ENCODE results near the gene MAN2B2.

MAN2B2 gene

DNA sequence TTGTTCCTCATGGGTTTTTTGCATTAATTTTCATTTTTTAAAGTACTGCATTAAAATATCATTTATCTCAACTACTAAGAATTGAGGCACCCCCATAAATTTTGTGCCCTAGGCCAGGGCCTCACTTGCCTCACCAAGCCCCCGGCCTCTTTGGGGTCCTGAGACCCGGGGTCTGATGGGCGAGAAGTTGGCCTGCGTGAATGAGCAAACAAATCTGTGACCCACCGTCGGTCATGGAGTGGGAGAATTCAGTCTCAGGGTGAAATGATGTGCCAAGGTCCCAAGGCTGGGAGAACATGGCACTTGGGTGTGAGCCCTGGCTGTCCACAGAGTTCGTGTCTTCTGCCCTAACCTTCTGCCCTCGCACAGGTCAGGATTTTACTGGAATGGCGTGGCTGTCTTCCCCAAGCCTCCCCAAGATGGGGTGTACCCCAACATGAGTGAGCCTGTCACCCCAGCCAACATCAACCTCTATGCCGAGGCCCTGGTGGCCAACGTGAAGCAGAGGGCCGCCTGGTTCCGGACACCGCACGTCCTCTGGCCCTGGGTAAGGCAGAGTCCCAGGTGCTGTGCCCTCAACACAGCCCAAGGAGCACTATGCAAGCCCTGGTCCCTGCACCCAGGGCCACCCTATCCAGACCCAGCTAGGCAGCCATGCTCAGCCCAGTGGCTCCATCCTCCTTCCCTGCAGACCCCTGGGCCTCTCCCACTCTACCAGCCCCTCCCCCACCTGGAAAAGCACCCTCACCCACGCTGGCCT is 18.0 kb downstream of the MAN2B2 start:
- in situ Hi-C loops (cut with MboI; ENCODE audit: low sequenced_read_pairs) = no loop called here

DNA sequence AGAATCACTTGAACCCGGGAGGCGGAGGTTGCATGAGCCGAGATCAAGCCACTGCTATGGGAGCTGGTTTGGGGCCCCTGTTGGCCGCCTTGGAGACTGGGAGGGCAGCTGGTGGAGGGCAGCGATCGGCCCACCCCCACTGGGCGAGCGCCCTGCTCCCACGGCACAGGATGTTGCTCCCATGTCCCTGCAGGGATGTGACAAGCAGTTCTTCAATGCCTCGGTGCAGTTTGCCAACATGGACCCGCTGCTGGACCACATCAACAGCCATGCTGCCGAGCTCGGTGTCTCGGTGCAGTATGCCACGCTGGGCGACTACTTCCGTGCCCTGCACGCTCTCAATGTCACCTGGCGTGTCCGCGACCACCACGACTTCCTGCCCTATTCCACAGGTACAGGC is 19.4 kb downstream of the MAN2B2 start:
- in situ Hi-C loops (cut with MboI; ENCODE audit: low sequenced_read_pairs) = no loop called here

DNA sequence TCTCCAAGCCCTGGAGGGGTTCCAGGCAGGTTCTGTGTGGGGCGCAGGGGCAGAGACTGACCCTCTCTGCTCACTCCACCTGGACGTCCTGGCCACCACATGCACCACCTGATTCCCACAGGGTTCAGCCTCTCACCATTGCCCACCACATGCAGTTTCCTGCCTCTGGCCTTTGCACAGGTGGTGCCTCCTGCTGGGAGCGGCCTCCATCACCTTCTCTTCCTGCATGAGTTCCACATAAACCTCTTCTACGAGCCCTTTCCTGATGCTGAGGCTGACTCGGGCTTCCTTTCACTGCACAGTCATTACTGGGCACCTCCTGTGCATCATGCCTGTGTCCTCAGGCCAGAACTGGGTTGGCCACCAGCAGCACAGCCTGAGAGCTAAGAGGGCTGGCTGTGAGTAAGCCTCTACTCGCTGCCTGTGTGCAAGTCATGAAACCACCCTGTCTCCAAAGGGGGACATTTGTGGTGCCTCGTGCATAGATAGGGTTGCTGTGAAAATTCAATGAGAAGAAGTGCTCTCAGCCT is 19.9 kb downstream of the MAN2B2 start:
- in situ Hi-C loops (cut with MboI; ENCODE audit: low sequenced_read_pairs) = no loop called here

DNA sequence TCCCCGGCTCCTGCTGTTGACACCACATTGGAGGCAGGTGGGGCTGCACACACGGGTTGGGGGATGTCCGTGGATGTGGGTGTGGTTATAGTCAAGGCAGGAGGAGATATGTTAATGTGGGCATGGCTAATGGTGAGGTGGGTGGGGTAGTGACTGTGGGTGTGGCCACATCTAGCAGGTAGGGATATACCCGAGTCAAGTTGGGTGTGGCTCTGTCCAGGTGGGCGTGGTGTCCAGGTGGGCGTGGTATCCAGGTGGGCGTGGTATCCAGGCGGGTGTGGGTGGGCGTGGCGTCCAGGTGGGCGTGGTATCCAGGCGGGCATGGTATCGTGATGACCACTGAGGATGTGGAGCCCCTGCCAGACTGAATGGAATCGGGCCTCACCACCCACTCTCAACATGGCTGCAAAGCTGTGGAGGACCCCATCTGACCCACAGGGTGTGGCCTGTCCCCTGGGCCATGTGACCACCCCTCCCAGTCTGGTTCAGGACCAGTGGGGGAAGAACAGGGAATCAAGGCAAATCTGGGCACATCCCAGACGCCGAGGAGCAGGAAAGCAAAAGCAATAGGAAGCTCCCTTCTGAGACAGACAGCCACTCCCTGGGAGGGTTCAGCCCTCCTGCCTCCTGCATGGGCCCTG is 21.0 kb downstream of the MAN2B2 start:
- in situ Hi-C loops (cut with MboI; ENCODE audit: low sequenced_read_pairs) = no loop called here

DNA sequence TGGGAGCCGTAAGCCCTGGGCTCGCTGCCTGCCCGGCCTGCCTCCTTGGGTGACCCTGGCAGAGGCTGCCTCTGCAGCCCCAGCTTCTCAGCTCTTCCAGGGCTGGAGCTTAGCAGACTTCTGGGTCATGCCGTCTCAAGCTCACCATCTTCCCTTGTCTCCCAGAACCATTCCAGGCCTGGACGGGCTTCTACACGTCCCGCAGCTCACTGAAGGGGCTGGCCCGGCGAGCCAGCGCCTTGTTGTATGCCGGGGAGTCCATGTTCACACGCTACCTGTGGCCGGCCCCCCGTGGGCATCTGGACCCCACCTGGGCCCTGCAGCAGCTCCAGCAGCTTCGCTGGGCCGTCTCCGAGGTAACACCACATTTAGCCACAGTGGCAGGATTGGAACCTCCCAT is 22.0 kb downstream of the MAN2B2 start:
- in situ Hi-C loops (cut with MboI; ENCODE audit: low sequenced_read_pairs) = no loop called here

DNA sequence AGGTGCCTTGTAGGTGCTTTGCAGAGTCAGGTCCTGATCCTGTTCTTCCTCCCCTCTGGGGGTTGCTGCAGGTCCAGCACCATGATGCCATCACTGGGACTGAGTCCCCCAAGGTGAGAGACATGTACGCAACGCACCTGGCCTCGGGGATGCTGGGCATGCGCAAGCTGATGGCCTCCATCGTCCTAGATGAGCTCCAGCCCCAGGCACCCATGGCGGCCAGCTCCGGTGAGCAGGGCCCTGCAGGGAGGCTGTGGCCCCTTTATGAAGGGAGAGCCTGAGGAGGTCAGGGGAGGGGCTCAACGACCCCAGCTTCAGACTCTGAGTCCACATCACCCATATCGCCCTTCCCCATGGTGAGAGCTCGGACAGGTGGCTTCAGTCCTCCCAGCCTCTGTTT is 23.1 kb downstream of the MAN2B2 start:
- in situ Hi-C loops (cut with MboI; ENCODE audit: low sequenced_read_pairs) = no loop called here

DNA sequence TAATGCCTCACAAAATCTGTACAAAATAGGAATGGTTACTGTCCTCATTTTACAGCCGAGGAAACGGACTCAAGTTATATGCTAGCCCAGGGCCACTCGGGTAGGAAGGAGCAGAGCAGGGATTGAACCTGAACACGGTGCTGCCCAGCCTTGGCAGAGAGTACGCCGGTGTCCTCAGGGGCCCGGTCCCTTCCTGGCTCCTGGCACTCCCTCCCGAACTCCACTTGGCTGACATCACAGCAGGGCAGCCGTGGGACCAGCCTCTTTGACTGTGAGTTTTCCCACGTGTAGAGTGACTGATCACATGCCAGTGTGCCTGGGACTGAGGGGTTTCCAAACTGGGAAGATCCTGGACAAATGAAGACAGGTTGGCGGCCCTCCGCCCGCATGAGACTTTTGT is 23.7 kb downstream of the MAN2B2 start:
- in situ Hi-C loops (cut with MboI; ENCODE audit: low sequenced_read_pairs) = no loop called here

DNA sequence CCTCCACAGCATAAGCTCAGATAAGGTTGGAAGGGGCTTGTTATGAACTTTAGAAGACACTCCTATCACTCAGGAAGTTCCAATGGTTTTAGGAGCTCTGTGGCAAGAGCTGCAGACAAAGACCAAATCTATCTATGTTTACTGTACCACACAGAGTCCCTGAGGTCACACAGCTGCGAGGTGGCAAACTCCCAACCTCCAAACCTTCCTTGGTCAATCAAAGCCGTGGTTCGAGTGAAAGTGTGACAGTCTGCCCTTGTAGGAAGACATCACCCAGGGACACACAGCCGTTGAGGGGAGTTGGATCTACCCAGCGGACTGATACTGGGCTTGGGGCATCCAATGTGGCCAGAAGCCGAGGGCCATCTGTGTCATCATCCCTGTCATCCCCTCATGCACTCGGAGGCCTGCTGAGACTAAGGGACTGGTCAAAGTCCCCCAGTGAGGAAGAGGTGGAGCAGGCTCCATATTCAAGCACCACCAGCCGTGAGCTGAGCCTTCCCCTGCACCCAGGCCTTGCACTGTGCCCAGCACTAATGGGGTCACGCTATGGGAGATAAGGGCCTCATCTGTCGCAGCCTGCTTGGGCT is 26.8 kb downstream of the MAN2B2 start:
- in situ Hi-C loops (cut with MboI; ENCODE audit: low sequenced_read_pairs) = no loop called here

DNA sequence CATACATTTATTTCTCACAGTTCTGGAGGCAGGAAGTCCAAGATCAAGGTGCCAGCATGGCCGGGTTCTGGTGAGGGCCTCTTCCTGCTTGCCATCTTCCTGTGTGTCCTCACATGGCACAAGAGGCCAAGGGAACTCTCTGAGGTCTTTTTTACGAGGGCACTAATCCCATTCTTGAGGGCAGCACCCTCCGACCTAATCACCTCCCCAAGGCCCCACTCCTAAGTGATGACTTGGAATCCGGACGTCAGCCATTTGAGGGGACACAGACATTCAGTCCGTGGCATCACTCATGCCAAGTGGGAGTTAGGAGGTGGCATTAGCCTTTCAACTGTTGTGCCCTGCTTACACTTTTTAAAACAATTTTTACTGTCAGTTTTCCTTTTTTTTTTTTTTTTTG is 27.3 kb downstream of the MAN2B2 start:
- in situ Hi-C loops (cut with MboI; ENCODE audit: low sequenced_read_pairs) = no loop called here

DNA sequence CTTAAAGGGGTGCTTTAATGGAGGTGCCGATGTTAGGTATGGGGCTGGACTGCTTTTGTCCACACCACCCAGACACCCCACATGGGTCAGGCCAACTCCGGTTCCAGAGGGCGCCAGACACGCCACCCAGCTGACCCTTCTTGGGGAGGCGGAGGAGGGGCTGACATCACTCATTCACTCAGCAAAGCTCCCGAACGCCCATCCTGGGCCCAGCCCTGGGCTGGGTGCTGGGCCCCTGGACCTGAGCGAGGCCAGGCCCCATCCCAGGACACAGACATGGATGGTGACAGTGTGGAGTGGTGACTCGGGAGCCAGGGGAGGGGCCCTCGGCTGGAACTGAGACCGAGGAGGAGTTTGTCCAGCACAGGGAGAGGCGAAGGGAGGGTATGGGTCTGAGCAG is 28.1 kb downstream of the MAN2B2 start:
- in situ Hi-C loops (cut with MboI; ENCODE audit: low sequenced_read_pairs) = no loop called here

DNA sequence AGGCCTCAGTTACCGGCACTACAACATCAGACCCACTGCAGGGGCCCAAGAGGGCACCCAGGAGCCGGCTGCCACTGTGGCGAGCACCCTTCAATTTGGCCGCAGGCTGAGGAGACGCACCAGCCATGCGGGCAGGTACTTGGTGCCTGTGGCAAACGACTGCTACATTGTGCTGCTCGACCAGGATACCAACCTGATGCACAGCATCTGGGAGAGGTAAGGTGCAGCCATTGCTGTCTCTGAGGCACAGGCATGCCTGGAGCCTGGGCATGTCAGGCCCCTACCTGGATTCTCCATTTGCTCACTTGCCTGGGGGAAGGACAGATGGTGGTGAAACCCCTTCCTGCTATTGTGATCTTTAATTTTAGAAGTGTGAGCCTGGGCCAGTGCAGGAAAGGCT is 30.1 kb downstream of the MAN2B2 start:
- in situ Hi-C loops (cut with MboI; ENCODE audit: low sequenced_read_pairs) = no loop called here

DNA sequence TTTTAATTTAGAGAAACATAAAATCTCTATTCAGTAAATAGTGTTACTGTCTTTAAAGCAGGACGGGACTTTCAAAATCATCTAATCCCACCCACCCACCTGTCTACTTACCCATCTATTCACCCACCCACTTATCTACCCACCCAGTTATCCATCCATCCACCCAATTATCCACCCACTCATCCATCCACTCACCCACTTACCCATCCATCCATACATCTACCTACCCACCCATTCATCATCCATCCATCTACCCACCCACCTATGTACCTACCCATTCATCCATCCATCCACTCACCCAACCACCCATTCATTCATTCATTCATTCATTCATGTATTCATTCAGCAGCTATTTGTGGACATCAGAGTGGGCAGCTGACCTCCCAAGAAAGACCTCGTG is 30.6 kb downstream of the MAN2B2 start:
- in situ Hi-C loops (cut with MboI; ENCODE audit: low sequenced_read_pairs) = no loop called here

DNA sequence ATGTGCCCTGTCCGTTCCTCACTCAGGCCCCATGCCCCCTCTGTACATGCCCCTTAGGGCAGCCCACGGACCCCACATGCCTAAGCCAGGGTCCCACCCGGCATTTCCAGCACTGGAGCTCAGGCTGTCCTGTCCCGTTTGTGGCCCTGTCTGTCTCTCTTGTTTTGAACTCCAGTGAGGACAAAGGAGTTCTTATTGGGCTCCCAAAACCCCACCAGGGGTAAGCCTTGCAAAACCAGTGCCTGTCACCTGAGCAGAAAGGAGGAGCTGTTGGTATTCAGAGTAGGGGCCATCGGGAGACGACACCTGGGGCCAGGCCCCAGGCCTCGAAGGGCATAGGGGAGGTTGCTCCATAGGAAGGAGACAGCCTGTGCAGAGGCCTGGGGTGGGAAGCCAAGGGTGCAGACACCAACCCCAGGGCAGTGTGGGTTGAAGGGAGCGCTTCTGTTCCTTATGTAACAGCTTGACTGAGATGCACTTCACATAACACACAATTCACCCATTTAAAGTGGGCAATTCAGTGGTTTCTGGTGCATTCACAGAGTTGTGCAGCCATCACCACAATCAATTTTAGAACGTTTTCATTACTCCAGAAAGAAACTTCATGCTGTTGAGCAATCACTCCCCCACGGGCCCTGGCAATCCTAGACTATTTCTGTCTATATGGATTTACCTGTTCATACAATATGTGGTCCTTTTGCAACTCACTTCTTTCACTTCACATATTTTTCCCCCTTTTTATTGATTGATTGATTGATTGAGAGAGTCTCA is 31.7 kb downstream of the MAN2B2 start:
- in situ Hi-C loops (cut with MboI; ENCODE audit: low sequenced_read_pairs) = no loop called here

DNA sequence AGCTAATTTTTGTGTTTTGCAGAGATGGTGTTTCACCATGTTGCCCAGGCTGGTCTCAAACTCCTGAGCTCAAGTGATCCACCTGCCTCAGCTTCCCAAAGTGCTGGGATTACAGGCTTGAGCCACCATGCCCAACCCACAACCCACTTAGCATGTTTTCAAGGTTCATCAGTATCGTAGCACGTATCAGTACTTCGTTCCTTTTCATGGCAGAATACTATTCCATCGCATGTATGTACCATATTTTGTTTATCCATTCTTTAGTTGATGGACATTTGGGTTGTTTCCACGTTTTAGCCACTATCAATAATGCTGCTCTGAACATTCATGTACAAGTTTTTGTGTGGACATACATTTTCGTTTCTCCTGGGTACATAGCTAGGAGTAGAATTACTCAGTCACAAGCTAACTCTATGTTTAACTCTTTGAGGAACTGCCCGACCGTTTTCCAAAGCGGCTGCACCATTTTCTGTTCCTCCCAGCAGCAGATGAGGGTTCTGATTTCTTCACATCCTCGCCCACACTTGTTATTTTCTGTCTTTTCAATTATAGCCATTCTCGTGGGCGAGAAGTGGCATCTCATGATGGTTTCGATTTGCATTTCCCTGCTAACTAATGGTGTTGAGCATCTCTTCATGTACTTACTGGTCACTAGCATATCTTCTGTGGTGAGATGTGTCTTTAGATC is 32.5 kb downstream of the MAN2B2 start:
- in situ Hi-C loops (cut with MboI; ENCODE audit: low sequenced_read_pairs) = no loop called here

DNA sequence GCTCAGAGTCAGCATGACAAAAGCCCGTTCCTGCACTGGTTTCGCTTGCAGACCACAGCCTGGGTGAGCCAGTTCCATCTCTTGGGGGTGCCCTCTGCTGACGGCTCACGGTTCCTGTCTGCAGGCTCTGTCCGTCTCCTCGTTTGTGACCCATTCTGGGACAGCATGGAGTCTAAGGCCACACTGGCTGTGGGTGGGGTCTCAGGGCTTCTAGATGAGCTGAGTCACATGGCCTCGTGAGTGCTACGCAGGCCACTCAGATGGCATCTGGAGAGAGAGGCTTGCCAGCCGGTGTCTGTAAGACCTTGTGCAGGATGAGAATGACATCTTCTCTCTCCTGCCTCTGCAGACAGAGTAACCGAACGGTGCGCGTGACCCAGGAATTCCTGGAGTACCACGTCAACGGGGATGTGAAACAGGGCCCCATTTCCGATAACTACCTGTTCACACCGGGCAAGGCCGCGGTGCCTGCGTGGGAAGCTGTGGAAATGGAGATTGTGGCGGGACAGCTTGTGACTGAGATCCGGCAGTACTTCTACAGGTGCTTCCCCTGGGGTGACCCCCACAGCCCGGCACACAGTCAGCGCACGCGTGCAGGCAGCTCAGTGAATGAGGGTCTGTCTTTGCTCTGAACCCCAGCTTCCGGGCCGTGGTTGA is 33.9 kb downstream of the MAN2B2 start:
- in situ Hi-C loops (cut with MboI; ENCODE audit: low sequenced_read_pairs) = no loop called here

DNA sequence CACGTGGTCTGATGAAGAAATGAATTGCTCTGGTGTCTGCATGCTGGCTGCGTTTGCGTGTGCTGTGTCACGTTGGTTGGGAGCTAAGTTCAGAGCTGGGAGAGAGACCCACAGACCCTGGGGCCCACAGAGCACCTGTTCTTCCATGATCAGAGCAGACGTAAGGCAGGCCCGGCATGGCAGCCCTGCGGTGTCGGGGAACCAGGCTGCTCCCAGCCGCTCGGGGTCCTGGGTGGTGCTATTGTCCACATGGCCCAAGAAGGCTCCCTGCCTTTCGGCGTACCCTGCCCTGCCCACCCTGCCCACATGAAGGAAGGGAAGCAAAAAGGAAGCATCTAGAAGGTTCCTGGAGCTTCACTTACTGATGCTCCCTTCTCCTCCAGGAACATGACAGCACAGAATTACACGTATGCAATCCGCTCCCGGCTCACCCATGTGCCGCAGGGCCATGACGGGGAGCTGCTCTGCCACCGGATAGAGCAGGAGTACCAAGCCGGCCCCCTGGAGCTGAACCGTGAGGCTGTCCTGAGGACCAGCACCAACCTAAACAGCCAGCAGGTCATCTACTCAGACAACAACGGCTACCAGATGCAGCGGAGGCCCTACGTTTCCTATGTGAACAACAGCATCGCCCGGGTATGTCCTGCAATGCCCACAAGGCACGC is 34.6 kb downstream of the MAN2B2 start:
- in situ Hi-C loops (cut with MboI; ENCODE audit: low sequenced_read_pairs) = no loop called here

DNA sequence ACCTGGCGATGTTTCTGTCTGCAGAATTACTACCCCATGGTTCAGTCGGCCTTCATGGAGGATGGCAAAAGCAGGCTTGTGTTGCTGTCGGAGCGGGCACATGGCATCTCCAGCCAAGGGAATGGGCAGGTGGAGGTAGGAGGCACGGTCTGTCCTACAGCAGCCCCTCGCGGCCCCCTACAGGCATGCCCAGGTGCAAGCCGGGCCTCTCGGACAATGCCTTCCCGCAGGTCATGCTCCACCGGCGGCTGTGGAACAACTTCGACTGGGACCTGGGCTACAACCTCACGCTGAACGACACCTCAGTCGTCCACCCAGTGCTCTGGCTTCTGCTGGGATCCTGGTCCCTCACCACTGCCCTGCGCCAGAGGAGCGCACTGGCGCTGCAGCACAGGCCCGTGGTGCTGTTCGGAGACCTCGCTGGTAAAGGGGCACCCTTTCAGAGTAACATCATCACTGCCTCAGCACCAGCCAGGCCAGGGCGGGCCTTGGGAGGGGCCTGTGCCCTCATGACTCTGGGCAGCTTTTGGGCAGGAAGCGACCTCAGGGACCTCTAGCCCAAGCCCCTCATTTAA is 36.0 kb downstream of the MAN2B2 start:
- in situ Hi-C loops (cut with MboI; ENCODE audit: low sequenced_read_pairs) = no loop called here

DNA sequence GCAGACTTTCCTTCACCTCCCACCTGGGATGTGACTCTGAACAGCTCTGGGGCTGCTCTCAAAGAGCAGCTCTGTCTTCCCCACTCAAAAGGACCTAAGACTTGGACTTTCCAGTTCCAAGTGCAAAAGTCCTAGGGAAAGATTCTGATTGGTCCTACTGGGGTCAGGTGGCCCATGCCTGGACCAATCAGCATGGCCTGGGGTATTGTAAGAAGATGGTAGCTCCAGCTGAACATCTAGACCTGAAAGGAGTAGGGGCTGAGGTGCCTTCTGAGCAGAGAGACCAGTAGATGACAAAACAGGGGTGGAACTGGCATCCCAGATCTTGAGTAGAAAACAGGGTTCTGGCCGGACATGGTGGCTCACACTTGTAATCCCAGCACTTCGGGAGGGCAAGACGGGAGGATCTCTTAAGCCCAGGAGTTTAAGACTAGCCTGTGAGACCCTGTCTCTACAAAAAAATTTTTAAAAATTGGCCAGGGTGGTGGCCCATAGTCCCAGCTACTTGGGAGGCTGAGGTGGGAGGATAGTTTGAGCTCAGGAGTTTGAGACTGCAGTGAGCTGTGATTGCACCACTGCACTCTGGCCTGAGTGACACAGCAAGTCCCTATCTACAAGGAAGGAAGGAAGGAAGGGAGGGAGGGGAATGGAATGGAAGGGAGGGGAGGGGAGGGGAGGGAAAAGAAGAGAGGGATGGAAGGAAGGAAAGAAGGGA is 38.1 kb downstream of the MAN2B2 start:
- in situ Hi-C loops (cut with MboI; ENCODE audit: low sequenced_read_pairs) = no loop called here

All from hTERT RPE-1 (cell line).